Stimulated activated CD4-positive, alpha-beta T cell treated with anti-CD3 and anti-CD28 coated beads, Interleukin-1b, Interleukin-23, amount 100 ng/mL, for 4 hours (primary cell): Measurements from ENCODE around the gene UCP3.

ENCODE experiments used
- DNase-seq, 2 donors: peaks; one replicate each; pipeline ENCODE4 v3.0.0-alpha.2; 2020; ENCODE audit warnings: low read depth in 2 of 2

UCP3 gene, protein sequence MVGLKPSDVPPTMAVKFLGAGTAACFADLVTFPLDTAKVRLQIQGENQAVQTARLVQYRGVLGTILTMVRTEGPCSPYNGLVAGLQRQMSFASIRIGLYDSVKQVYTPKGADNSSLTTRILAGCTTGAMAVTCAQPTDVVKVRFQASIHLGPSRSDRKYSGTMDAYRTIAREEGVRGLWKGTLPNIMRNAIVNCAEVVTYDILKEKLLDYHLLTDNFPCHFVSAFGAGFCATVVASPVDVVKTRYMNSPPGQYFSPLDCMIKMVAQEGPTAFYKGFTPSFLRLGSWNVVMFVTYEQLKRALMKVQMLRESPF

GRCh38 chr11:74008373-74009229 is at the start of gene UCP3:
UCP3 (minus strand) TSS chr11:74009085; CDS start chr11:74007042, 2,043 bp downstream.
- no peak for DNase-seq

- no peak for DNase-seq
These were observed 48.6 kb upstream of the UCP3 start for GRCh38 chr11:74057249-74058151.

DNA sequence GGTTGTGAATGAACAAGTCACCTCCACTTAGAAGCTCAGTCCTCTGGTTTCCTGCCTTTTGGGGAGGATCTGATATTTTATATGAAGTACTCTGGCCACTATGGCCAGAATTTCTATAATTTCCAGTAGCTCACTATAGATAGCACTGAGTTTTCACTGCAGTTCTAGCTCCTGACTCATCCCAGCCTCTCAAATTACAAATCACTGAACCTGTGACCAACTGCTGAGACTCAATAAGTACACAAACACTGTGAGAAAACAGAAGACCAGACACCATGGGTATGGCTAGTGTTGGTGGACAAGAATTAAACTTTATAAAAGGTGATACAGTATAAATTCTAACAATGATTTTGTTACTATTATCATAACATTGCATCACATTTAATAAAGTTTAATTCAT is 47.1 kb upstream of the UCP3 start:
- DNase-seq: no peak

- no peak for DNase-seq
These were observed 41.6 kb upstream of the UCP3 start for GRCh38 chr11:74050465-74050864.

- no peak for DNase-seq
These were observed 40.1 kb upstream of the UCP3 start for GRCh38 chr11:74048993-74049392.

DNA sequence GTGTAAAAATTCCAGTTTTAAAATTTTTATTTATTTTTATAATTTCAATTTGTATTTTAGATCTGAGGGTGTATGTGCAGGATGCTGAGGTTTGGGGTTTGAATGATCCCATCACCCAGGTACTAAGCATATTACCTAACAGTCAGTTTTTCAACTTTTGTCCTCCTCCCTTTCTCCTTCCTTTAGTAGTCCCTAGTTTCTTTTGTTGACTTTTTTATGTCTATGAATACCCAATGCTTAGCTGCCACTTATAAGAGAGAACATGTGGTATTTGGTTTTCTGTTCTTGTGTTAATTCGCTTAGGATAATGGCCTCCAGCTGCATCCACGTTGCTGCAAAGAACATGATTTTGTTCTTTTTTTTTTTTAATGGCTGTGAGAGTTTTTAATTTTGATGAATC is 35.7 kb upstream of the UCP3 start:
- no peak for DNase-seq

GRCh38 chr11:74043450-74043849 is 34.6 kb upstream of the UCP3 start:
- no peak for DNase-seq

DNA sequence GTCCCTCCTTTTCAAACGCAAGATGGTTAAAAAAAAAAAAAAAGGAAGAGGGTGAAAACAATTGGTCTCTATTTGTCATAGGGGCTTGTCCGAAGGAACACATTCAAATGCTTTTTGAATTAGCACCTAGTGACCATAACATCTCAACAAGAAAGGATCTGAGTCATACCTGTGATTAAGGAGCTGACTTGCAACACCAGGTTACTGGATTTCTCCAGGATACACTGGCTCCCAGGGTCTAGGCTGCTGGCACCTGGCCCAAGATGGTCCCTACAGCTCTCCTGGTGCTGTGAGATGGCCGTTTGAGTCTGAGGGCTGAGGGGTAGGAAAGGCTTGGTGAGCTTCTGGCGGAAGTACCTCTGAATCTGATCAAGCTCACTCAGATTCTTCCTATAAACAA is 28.4 kb upstream of the UCP3 start:
- no peak for DNase-seq

DNA sequence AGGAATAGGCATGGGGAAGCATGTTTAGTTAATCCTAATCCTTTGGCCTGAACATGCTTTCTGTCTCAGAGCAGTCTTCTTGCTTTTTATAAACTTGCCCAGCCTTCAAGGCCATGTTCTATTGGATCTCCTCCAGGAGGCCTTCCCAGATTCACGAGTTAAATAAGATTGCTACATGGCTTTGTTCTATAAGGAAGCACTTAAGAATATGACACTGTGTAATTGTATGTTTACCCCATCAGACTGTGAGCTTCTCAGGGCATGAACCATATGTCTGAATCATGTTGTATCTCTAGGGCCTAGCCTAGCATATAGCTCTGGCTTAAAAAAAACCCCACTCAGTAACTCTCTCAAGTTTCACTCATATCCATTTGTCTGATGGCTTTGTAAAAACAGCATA is 26.4 kb upstream of the UCP3 start:
- no peak for DNase-seq

DNA sequence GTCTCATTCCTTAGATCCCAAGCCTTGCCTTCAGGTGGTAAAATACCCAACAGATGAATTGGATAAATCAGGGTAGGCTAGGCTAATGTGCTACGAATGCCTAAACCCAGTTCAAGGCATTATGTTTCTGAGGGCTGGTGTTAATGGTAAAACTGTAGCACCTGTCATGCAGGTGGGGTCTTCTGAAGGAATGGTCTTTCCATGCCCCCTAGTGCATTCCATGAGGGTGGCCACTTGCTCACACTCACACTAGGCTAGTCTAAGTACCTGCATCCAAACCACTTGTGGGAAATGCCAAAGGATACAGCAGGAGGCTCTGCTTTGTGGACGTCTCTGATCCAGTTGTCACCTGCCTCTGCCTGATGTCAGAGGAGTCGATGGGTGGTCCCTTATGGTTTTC is 24.2 kb upstream of the UCP3 start:
- DNase-seq: no peak

DNA sequence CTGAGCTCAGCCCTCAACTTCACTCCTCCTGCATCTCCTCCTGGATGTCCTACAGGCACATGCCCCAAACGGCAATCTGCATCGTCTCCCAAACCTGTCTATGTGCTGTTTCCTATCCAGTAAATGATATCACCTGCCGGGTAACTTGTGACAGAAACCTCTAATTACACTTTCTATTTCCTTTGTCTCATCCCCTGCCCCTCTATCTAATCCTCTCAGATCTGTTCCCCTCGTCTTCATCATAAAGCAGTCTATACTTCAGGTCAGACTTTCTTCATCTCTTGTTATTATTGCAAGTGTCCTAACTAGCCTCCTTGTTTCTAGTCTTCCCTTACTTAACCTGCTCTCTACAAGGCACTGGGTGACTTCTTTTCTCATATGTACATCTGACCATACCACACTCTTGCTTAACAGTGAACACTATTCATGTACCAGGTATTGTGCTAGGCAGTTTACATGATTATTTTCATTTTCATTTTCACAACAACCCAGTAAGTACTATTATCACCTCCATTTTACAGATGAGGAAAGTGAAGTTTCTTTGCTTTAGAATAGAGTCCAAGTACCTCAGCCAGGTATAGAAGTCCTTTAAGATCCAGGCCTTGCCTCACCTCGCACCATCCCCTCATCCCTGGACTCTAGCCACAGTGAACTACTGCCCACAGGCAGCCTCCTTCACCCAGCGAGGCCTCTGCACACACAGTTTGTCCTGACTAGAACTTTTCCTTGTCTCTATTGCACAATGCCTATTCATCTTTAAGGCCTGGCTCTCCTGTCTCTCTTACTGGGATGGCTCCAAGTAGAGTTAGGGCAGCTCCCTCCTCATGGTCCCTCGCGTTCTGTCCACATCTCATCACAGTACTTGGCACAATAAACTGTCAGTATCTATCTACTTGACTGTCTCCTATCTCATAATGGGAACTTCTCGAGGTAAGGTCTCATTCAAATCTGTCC is 22.1 kb upstream of the UCP3 start:
- no peak for DNase-seq

DNA sequence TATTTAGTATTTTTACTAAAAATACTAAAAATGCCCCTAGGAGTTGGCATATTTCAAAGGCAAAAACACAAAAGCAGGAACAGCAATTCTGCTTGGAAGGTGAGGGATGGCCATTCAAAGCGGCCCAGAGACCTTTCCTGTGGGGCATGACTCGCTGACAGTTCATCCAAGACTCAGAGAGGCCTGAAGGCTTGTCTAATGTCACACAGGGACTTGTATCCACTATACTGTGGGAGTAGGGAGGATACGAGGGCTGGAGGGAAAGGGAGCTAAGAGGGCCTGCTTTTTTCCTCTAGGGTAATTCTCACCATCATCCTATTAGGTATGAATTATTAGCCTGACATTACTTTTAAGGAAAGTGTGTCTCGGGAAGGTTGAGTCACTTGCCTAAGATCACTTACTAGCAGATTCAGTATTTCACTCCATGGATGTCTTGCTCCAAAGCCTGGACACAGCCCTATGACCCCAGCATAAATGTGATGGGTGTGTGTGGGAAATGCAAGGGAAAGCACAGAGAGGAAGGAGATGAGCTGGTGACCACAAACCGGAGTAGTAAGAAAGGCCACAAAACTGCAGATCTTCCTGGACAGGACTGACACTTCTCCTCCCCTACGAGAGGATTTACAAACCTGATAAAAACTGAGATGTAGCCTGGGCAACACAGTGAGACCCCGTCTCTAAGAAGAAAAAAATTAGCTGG is 16.7 kb upstream of the UCP3 start:
- no peak for DNase-seq

GRCh38 chr11:74024261-74025029 is 15.6 kb upstream of the UCP3 start:
- DNase-seq: no peak

GRCh38 chr11:74023276-74023675 is 14.4 kb upstream of the UCP3 start:
- no peak for DNase-seq

- no peak for DNase-seq
These were observed 13.7 kb upstream of the UCP3 start for GRCh38 chr11:74022546-74022945.

GRCh38 chr11:74021998-74022397 is 13.1 kb upstream of the UCP3 start:
- DNase-seq: no peak

DNA sequence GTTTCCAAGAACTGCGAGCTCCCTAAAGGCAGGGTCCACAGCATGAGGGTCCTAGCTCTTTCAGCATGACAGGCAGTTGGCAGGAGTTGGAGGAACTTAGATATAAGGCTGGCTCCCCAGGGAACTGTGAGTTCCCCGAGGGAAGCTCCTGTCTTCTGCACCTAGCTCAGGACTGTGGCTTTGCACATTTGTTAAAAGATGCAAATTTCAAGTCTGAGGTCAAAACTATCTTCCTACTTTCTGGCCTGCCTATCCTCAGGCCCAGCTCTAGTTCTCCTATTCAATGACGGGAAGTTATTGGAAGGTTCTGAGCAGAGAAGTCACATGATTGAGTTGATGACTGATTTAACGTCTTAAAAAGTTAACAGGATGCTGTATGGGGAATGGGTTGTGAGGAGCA is 11.7 kb upstream of the UCP3 start:
- DNase-seq: no peak

DNA sequence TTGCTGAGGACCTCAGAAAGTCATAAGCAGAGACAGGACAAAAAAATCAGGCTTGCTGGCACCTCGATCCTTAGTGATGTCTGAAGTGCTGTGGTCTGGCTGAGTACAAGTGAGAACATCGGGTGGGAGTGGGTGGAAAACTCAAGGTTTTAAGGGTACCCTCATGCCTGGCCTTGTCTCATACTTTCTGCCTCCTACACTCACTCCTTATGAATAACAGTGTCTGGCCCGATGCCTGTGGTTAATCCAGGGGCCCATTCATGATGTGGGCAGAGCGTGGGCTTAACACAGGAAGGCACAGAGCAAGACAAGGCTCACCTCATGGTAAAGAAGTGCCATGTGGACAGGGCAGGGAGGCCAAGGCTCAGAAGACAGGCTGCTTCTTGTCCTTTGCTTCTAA is 11.0 kb upstream of the UCP3 start:
- peak; percentile 26 to 33 for DNase-seq

GRCh38 chr11:74019104-74019738 is 10.3 kb upstream of the UCP3 start:
- DNase-seq: no peak
